ENCODE results near the gene AOPEP.

AOPEP gene

GRCh38 chr9:95053611-95054570 is 327.4 kb downstream of the AOPEP start:
- DNase-seq: peak; percentile 60

GRCh38 chr9:95055334-95055850 is 328.9 kb downstream of the AOPEP start:
- no peak for DNase-seq

- DNase-seq: peak; percentile 69
These were observed 329.5 kb downstream of the AOPEP start for GRCh38 chr9:95055851-95056551.

- no peak for DNase-seq
These were observed 330.6 kb downstream of the AOPEP start for GRCh38 chr9:95057101-95057500.

- DNase-seq: no peak
These were observed 331.8 kb downstream of the AOPEP start for GRCh38 chr9:95058121-95058785.

- no peak for DNase-seq
These were observed 332.4 kb downstream of the AOPEP start for GRCh38 chr9:95058795-95059386.

GRCh38 chr9:95060234-95060633 is 333.7 kb downstream of the AOPEP start:
- DNase-seq: no peak

GRCh38 chr9:95060916-95061315 is 334.4 kb downstream of the AOPEP start:
- DNase-seq: no peak

GRCh38 chr9:95061916-95062595 is 335.6 kb downstream of the AOPEP start:
- no peak for DNase-seq

GRCh38 chr9:95062596-95063065 is 336.1 kb downstream of the AOPEP start:
- DNase-seq: no peak

GRCh38 chr9:95063300-95063699 is 336.8 kb downstream of the AOPEP start:
- DNase-seq: no peak

GRCh38 chr9:95065224-95065623 is 338.7 kb downstream of the AOPEP start:
- DNase-seq: no peak

GRCh38 chr9:95067057-95067456 is 340.6 kb downstream of the AOPEP start:
- DNase-seq: no peak

GRCh38 chr9:95067897-95068296 is 341.4 kb downstream of the AOPEP start:
- DNase-seq: no peak

GRCh38 chr9:95070549-95071021 is 344.1 kb downstream of the AOPEP start:
- DNase-seq: no peak

- DNase-seq: no peak
These were observed 345.0 kb downstream of the AOPEP start for GRCh38 chr9:95071450-95071849.

- no peak for DNase-seq
These were observed 345.4 kb downstream of the AOPEP start for GRCh38 chr9:95071925-95072324.

- no peak for DNase-seq
These were observed 346.6 kb downstream of the AOPEP start for GRCh38 chr9:95073042-95073607.

GRCh38 chr9:95073918-95074317 is 347.4 kb downstream of the AOPEP start:
- no peak for DNase-seq

GRCh38 chr9:95074632-95075031 is 348.1 kb downstream of the AOPEP start:
- DNase-seq: no peak

- no peak for DNase-seq
These were observed 349.2 kb downstream of the AOPEP start for GRCh38 chr9:95075700-95076099.

GRCh38 chr9:95076696-95077052 is 350.2 kb downstream of the AOPEP start:
- no peak for DNase-seq
